Measurements from ENCODE around the gene NVL.
A peak's percentile ranks its signal among the peaks of the same experiment; 100 is the strongest.
"Not testable (repeated sequence)": the region's sequence is repeated elsewhere in the genome, so short reads cannot be mapped to it uniquely, and the experiment has no call there.

The NVL gene

DNA sequence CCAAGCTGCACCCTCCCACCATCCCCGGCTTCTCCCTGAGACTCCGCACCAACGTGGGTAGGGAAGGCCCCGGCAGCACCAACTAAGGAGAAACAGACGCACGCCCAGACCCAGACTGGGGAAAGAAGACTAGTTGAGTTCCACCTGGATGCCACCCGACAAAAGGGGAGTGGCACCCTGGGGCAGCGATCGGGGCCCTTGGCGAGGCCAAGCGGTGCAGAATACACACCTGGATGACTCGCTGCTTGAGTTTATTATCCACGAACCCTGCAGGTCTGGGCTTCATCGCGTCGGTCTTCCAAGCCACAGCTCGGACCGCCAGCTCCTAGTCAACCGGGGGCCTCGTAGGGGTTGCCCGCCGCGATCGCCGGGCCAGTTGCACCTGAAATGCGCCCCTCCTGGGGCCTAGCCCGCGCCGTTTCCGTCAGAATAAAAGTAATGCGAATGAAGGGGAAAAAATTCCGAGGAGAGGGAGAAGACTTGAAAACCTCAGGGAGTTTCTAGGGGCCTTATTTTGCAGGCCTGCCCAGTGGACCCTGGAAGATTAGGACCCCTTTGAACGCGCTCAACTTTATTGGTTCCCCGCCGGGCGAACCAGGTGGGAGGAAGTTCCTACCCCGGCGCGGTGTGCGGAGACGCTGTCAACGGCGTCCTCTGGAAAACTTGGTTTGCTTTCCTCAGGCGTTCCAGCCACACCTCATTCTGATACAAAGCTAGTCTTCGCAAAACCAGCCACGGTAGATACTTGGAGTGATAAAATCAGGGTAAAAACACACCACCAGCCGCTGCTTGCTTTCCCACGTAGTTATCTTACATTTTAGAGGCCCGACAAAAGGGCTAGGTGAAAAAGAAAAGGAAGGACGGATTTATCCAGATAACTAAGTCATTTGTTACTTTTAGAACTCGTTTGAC, at the start of gene NVL:
TSS of gene NVL (minus strand) at position 331 of the 912 bp plus-strand sequence. CDS start at position 286, 45 bp downstream.
- H3K4me3 Mint-ChIP-seq = peak within 1 kb of the TSS; percentile 91
- H3K27ac Mint-ChIP-seq = peak within 1 kb of the TSS; percentile 98
- no peaks in the 10 kb centered on the region for H3K36me3 Mint-ChIP-seq
- H3K9me3 Mint-ChIP-seq = no peaks in the 10 kb centered on the region
- peaks cover 20% of the 10 kb centered on the region for H3K4me1 Mint-ChIP-seq
- DNase-seq (ENCODE audit: low spot score in 2 of 2) (peak; percentile 74 to 94), ATAC-seq (ENCODE audit: low read depth) (peak; percentile 89)
- no peaks in the 10 kb centered on the region for H3K27me3 Mint-ChIP-seq

- Mint-ChIP-seq H3K4me3 (no peak overlapping the region), H3K9me3 (no peaks in the 10 kb centered on the region), H3K27me3 (no peaks in the 10 kb centered on the region), H3K4me1 (peaks cover 15% of the 10 kb centered on the region), H3K27ac (no peak overlapping the region), H3K36me3 (peaks cover 25% of the 10 kb centered on the region)
- no peak for DNase-seq (ENCODE audit: low spot score in 2 of 2)
- ATAC-seq (ENCODE audit: low read depth) = peak; percentile 71
Observed at GRCh38 chr1:224378855-224379631, 49.1 kb upstream of the NVL start.

DNA sequence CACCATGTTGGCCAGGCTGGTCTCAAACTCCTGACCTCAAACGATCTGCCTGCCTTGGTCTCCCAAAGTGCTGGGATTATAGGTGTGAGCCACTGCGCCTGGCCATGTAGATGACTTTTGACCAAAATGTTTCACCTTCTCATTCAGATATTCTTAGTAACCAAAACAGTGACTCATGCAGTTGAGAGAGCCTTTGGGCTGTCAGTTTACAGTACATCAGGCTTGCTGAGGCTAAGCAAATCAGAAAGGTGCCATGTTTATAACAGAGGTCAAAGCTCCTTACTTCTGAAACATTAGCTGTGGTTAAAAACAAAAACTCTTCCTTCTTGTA, 47.7 kb upstream of the NVL start:
- H3K27me3 Mint-ChIP-seq = no peaks in the 10 kb centered on the region
- no peak for DNase-seq (ENCODE audit: low spot score in 2 of 2)
- no peaks in the 10 kb centered on the region for H3K9me3 Mint-ChIP-seq
- H3K4me1 Mint-ChIP-seq = peaks cover 15% of the 10 kb centered on the region
- no peak for ATAC-seq (ENCODE audit: low read depth)
- H3K27ac Mint-ChIP-seq = no peak overlapping the region
- H3K36me3 Mint-ChIP-seq = peaks cover 31% of the 10 kb centered on the region
- H3K4me3 Mint-ChIP-seq = no peak overlapping the region

DNA sequence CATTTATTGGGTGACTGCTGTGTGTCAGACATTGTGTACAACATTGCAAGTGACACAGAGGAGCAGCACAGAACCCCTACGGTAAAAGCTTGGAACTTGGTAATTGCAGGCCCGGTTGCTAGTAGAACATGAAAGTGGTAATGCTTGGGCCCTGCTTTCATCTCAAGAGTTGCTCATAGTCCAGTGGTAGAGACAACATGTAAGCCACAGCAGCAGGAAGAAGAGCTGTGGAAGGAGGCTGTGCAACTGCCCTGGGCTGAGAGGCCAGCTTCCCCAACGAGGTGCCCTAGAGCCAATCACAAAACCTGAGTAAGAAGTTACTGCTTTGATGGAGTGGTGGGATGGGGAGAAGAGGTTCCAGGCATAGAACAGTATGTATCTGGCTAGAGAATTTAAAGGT, 45.1 kb upstream of the NVL start:
- Mint-ChIP-seq H3K27me3 (no peaks in the 10 kb centered on the region), H3K4me1 (peaks cover 10% of the 10 kb centered on the region), H3K36me3 (peaks cover 42% of the 10 kb centered on the region), H3K4me3 (no peak overlapping the region), H3K27ac (no peak overlapping the region), H3K9me3 (no peaks in the 10 kb centered on the region)
- DNase-seq (ENCODE audit: low spot score in 2 of 2) = no peak
- ATAC-seq (ENCODE audit: low read depth) = no peak

DNA sequence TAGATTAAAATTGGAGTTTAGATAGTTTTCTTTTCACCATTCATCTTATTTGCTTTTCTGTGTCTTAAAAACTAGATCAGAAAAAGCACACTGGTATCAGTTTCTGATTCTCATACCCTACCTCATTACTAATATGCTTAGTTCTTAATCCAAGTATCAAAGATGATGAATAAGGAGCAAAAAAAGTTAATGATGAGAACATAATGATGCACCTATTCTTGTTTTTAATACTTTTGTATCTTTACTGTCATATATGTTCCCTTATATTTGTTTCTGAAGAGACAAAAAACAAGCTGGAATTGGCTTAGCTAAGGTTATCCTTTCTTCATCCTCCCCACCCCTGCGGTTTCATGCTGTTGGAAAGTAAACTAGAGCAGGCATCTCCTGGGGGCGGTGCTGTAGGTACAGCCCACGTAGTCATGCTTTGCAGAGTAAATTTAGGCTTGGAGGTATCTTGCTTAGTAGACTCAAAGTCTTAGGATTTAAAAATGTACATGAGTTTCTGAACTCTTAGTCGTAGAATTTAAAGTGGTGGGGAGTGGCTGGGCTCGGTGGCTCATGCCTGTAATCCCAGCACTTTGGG, 43.1 kb upstream of the NVL start:
- ATAC-seq (ENCODE audit: low read depth) = no peak
- H3K27ac Mint-ChIP-seq = no peak overlapping the region

DNA sequence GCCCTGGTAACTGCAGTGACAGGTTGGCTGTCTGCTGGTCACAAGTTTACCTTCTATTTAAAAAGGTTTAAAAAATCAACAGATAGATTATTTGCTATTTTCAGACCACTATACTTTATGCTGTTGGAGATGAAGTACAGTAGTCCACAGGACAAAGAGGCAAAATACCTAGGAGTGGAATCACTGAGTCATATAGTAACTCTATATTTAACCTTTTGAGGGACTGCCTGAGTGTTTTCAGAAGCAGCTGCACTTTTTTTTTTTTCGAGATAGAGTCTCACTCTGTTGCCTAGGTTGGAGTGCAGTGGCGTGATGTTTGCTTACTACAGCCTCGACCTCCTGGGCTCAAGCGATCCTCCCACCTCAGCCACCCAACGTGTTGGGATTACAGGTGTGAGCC, 38.4 kb upstream of the NVL start:
- Mint-ChIP-seq H3K36me3 (peaks cover 29% of the 10 kb centered on the region), H3K9me3 (no peaks in the 10 kb centered on the region), H3K4me1 (peaks cover 6% of the 10 kb centered on the region), H3K27ac (no peak overlapping the region), H3K27me3 (no peaks in the 10 kb centered on the region), H3K4me3 (no peak overlapping the region)
- DNase-seq (ENCODE audit: low spot score in 2 of 2) (no peak), ATAC-seq (ENCODE audit: low read depth) (no peak)

More for the DNA sequence above, 43.1 kb upstream of the NVL start:
- Mint-ChIP-seq H3K36me3 (peaks cover 45% of the 10 kb centered on the region), H3K9me3 (no peaks in the 10 kb centered on the region), H3K4me1 (no peaks in the 10 kb centered on the region), H3K27me3 (no peaks in the 10 kb centered on the region), H3K4me3 (no peak overlapping the region)
- DNase-seq (ENCODE audit: low spot score in 2 of 2) = no peak

DNA sequence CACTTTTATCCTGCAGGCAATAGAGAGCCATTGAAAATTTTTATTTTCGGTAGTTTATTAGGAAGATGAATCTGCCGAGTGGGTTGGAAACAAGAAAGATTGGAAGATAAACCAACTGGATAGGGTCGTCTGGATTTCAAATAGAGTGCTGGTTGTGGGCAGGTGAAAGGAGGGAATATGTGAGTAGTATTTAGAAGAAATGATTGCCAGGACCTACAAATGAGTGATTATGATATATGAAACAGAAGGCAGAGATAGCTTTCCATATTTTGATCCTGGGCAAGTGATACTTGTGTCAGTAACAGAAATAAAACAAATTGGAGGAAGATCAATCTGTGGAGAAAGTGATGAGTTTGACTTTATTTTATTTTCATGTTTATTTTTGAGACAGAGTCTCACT, 29.2 kb upstream of the NVL start:
- DNase-seq (ENCODE audit: low spot score in 2 of 2) (no peak), ATAC-seq (ENCODE audit: low read depth) (no peak)
- H3K9me3 Mint-ChIP-seq = no peaks in the 10 kb centered on the region
- no peak overlapping the region for H3K27ac Mint-ChIP-seq
- peaks cover 21% of the 10 kb centered on the region for H3K4me1 Mint-ChIP-seq
- H3K4me3 Mint-ChIP-seq = no peak overlapping the region
- H3K36me3 Mint-ChIP-seq = peaks cover 10% of the 10 kb centered on the region
- no peaks in the 10 kb centered on the region for H3K27me3 Mint-ChIP-seq

DNA sequence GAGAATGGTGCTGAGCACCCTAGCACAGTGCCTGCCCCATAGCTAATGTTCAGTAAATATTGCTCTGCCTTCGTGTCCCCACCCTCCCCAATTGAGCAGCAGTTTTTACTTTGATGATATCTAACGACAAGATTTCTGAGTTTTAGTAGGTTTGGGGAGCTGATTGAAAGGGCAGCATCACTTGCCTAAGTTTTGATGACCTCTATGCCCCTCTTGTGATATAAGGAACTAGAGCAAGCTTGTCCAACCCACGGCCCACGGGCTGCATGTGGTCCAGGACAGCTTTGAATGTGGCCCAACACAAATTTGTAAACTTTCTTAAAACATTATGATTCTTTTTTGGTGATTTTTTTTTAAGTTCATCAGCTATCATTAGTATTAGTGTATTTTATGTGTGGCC, 28.3 kb upstream of the NVL start:
- H3K27ac Mint-ChIP-seq = no peak overlapping the region
- no peak for ATAC-seq (ENCODE audit: low read depth)
- no peaks in the 10 kb centered on the region for H3K9me3 Mint-ChIP-seq
- peak overlapping the region; percentile 92 for H3K4me3 Mint-ChIP-seq
- no peaks in the 10 kb centered on the region for H3K27me3 Mint-ChIP-seq
- DNase-seq (ENCODE audit: low spot score in 2 of 2) = no peak
- H3K36me3 Mint-ChIP-seq = peaks cover 5% of the 10 kb centered on the region
- peaks cover 17% of the 10 kb centered on the region for H3K4me1 Mint-ChIP-seq

DNA sequence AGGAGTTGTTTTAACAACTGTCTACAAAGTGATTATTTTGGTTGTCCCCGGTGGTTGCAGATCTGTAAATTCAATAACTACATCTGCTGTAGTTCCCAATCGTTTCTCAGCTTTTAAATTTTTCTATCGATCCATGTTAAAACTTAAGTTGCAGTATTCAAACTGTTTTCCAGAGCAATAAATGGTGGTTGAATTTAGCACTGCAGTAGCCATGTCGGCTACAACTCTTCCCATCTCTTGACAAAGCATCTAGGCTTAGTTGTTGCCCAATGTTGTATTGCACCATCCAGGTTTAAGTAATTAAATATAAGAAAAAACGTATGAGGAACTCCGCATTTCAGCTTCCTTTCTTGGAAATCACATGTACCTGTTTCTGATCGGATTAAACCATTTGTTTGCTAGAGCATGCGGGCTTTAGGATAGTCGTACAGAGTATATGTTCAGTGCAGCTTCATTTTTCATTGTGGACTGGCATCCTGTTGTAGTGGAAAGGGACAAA, 27.7 kb upstream of the NVL start:
- Mint-ChIP-seq H3K4me1 (peaks cover 17% of the 10 kb centered on the region), H3K27ac (peak overlapping the region; percentile 90)

DNA sequence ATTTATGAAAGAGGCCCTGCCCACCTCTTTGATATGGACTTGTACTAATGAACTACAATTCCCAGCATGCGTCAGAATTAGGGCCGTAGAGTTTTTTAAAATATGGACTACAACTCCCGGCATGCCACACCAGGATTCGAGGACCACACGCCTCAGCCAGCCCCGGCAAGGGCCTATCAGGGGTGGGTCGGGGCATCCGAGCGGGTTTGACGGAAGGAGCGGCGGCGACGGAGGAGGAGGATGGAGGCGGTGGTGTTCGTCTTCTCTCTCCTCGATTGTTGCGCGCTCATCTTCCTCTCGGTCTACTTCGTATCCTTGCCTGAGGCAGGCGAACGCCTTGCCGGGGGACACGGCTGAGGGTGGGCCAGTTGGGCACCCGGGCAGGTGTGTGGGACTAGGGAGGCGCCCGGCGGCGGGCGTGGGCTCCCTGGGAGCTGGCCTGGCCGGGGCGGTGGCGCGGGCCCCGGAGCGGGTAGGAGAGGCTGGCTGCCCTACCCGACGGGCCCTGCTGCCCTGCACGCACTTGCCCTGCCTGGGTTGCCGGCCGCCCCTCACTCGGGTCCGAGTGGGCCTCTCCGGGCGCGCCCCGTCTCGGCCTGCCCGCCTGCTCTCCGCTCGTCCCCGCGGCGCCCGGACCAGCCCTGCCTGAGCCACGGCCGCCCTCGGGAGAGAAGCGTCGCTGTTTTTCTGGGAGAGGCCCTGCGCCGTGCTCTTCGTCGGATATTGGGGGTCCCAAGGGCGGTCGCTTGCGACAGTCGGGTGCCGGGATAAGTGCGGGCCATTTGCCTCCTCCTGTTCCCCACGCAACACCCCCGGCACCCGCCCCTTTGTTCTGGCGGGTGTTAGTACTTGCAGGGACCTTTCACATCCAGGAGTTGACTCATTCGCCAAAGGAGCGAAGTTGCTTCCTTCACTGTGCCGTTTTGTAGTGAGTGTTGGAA, 27.0 kb upstream of the NVL start, which contains the start of gene CNIH4:
TSS of gene CNIH4 (plus strand) at position 195 of the 941 bp plus-strand sequence. CDS start at position 241, 46 bp downstream.
- peak; percentile 79 to 83 for DNase-seq (ENCODE audit: low spot score in 2 of 2)
- no peaks in the 10 kb centered on the region for H3K27me3 Mint-ChIP-seq
- H3K9me3 Mint-ChIP-seq = no peaks in the 10 kb centered on the region
- H3K36me3 Mint-ChIP-seq = peaks cover 3% of the 10 kb centered on the region
- H3K4me1 Mint-ChIP-seq = peaks cover 17% of the 10 kb centered on the region
- H3K4me3 Mint-ChIP-seq = peak within 1 kb of the TSS; percentile 92
- H3K27ac Mint-ChIP-seq = peak within 1 kb of the TSS; percentile 90
- peak; percentile 97 for ATAC-seq (ENCODE audit: low read depth)

More for the DNA sequence above, 27.7 kb upstream of the NVL start:
- Mint-ChIP-seq H3K9me3 (no peaks in the 10 kb centered on the region), H3K4me3 (peak overlapping the region; percentile 92), H3K36me3 (peaks cover 5% of the 10 kb centered on the region), H3K27me3 (no peaks in the 10 kb centered on the region)
- ATAC-seq (ENCODE audit: low read depth) = no peak
- DNase-seq (ENCODE audit: low spot score in 2 of 2) = no peak

DNA sequence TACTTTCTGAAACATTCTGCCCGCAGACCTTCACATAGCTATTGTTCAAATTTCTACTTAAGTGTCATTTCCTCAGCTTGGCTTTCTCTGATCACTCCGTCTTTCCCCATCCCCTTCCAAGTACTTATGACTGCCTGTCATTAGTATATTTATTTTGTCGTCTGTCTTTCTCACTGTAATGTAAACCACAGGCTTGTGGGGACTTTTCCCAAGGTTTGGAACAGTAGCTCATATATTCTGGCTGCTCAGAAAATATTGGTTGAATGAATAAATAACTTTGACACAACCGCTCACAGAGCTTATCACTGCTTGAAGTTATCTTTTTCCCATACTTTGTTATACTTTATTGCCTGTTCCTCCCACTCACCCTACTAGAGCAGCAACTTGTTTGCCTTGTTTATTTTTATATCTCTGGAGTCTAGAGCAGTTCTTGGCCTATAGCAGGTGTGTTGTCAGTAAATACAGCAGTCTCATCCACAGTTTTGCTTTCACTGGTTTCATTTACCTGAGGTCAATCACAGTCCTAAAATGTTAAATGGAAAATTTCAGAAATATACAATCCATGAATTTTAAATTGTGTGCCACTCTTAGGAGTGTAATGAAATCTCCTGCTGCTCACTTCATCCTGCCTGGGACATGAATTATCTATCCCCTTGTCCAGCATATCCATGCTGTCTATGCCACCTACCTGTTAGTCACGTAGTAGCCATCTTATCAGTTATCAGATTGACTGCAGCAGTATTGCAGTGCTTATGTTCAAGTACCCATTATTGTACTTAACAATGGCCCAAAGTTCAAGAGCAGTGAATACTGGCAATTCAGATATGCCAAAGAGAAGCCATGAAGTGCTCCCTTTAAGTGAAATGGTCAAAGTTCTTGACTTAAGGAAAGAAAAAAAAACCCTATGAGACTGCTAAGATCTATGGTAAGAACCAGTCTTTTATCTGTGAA, 24.3 kb upstream of the NVL start:
- no peaks in the 10 kb centered on the region for H3K9me3 Mint-ChIP-seq
- H3K27ac Mint-ChIP-seq = no peak overlapping the region
- DNase-seq (ENCODE audit: low spot score in 2 of 2) = no peak
- H3K4me1 Mint-ChIP-seq = peaks cover 16% of the 10 kb centered on the region
- no peak overlapping the region for H3K4me3 Mint-ChIP-seq
- H3K27me3 Mint-ChIP-seq = no peaks in the 10 kb centered on the region
- H3K36me3 Mint-ChIP-seq = peaks cover 3% of the 10 kb centered on the region
- ATAC-seq (ENCODE audit: low read depth) = no peak

- H3K27me3 Mint-ChIP-seq; H3K36me3 Mint-ChIP-seq; H3K4me1 Mint-ChIP-seq; ATAC-seq (ENCODE audit: low read depth); H3K27ac Mint-ChIP-seq; DNase-seq (ENCODE audit: low spot score in 2 of 2); H3K4me3 Mint-ChIP-seq; H3K9me3 Mint-ChIP-seq: not testable (repeated sequence)
Observed at GRCh38 chr1:224352436-224353085, 22.6 kb upstream of the NVL start.
